Gastroesophageal sphincter (tissue), 3 donors: ENCODE results near the gene CELA2A.

Source experiments
- CTCF ChIP-seq, 4 experiments: fragments of 200-600 bp in 2 of 4; fragments of 450-650 bp in 2 of 4; sonication (generic) in 1 of 4; IDR thresholded peaks; one replicate each; pipeline ENCODE4 v1.5.1; 2017 to 2019; ENCODE audit warnings: antibody characterized with exemption in 4 of 4, mild to moderate bottlenecking in 2 of 4, moderate library complexity in 2 of 4
- POLR2A ChIP-seq, 2 donors: fragments of 450-650 bp; IDR thresholded peaks; one replicate each; pipeline ENCODE4 v1.6.1; 2017; ENCODE audit warnings: antibody characterized with exemption in 2 of 2, mild to moderate bottlenecking in 2 of 2, moderate library complexity in 1 of 2

GRCh38 chr1:15459771-15460707 lies 3.5 kb downstream of the CELA2A start:
- no peak for TF ChIP-seq CTCF (IDR thresholded peaks at IDR 0.05)
- TF ChIP-seq POLR2A (IDR thresholded peaks at IDR 0.05): no peak
